ENCODE measurements around the gene SH3RF3.

SH3RF3 gene

GRCh38 chr2:109417701-109418335 is 288.8 kb downstream of the SH3RF3 start:
- no peak overlapping the region for H3K4me3 ChIP-seq (ENCODE audit: low read length)
- no peak for TF ChIP-seq CTCF (IDR thresholded peaks at IDR 0.05; ENCODE audit: insufficient read depth, low read depth, low read length, missing control alignments)
- no peak for DNase-seq (ENCODE audit: low read depth)

DNA sequence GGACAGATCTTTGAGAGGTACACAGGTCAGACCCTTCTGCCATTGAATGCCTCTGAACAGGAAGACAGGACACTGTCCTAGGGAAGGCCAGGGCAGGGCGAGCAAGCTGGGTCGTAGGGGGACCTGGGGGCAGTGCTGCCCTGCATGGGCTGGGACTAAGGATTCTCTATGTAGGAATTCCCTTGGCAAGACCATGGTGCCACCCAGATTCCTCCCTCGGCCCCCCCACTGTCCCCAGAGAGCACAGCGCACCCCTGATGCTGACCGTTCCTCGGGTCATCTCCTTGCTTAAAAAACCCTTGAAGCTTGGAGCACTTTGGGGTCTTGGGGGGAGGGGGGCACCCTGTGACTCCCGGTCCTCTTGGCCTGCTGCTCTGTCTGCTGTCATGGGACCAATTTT is 289.7 kb downstream of the SH3RF3 start:
- no peak overlapping the region for H3K4me3 ChIP-seq (ENCODE audit: low read length)
- DNase-seq (ENCODE audit: low read depth): no peak
- TF ChIP-seq CTCF (IDR thresholded peaks at IDR 0.05; ENCODE audit: insufficient read depth, low read depth, low read length, missing control alignments): no peak

DNA sequence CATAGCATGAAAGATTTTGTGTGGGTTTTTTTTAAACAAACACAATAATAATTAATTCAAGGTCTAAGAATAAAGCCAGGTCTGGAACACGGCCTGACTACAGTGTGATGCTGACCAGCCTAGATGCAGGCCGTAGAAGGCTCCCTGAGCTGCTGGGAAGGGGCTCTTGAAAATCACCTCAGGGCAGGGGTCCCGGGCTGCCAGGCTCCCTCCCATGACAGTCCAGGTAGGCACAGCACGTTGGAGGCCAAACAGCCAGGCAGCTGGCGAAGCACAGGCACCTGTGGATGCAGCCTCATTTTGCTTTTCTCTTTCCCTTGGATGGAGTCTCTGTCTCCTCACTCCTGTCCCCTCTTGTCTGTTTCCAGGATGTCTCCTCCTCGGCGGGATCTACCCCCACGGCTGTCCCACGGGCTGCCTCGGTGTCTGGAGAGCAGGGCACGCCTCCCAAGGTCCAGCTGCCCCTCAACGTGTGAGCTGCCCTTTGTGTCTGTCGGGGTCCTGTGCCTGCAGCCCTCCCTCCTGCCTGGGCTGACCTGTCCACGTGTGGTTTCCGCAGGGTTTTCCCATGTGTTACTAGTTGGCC is 290.3 kb downstream of the SH3RF3 start:
- no peak for DNase-seq (ENCODE audit: low read depth)
- TF ChIP-seq CTCF (IDR thresholded peaks at IDR 0.05; ENCODE audit: insufficient read depth, low read depth, low read length, missing control alignments): no peak
- no peak overlapping the region for H3K4me3 ChIP-seq (ENCODE audit: low read length)

DNA sequence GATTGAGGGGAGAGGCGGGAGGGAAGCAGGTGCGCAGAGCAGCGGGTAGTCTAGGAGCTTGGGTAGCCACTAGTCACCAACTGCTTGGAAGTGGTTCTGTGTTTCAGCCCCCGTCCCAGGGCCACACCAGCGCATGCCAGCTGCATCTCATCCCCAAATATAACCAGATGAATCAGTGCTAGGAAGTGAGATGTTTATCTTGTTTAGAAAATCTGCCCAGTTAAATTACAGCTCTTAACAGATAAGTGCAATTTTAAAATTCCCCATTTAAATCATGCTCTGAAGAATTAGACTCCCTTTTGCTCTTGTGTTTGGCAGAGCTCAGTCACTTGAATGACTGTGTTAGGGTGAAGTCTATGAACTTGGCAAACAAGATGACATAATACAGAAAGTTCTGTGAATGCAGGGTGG is 291.0 kb downstream of the SH3RF3 start:
- no peak overlapping the region for H3K4me3 ChIP-seq (ENCODE audit: low read length)
- DNase-seq (ENCODE audit: low read depth): no peak
- TF ChIP-seq CTCF (IDR thresholded peaks at IDR 0.05; ENCODE audit: insufficient read depth, low read depth, low read length, missing control alignments): no peak

DNA sequence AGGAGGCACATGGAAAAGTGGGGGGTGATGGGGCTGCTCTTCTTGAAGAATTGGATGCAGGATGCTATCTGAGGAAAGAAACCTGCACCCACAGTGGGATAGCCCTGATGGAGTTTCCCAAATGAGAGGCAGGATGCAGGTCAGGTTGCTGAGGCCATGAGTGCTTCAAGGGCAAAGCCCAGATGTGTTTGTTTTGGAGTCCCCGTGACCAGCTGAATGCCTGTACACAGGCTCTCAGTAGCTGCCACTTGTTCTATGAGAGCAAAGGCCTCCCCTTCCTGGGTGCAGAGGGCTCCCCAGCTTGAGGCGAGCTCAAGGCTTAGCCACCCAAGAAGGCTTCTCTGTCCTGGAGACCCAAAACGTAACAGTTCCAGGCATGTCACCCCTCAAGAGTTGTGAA is 292.1 kb downstream of the SH3RF3 start:
- no peak for DNase-seq (ENCODE audit: low read depth)
- no peak overlapping the region for H3K4me3 ChIP-seq (ENCODE audit: low read length)
- TF ChIP-seq CTCF (IDR thresholded peaks at IDR 0.05; ENCODE audit: insufficient read depth, low read depth, low read length, missing control alignments): no peak

DNA sequence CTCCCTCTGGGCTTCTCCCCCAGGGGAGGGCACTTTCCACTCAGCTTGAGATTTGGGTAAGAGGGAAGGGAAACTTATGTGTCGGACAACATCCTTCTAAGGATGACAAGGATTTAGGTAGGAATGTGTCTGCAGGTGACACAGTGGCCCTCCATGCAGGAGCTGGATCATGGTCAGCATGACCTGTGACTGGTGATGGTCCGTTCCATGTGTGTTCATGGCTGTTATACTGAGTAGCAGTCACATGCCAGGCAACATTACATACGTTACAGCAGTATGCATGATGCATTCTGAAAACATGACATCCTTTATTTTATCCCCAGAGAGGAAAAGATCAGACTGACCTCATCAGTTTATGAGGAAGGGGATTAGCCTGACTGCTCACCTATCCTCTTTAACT is 292.6 kb downstream of the SH3RF3 start:
- DNase-seq (ENCODE audit: low read depth): no peak
- TF ChIP-seq CTCF (IDR thresholded peaks at IDR 0.05; ENCODE audit: insufficient read depth, low read depth, low read length, missing control alignments): no peak
- no peak overlapping the region for H3K4me3 ChIP-seq (ENCODE audit: low read length)
